Right lung (tissue), 5 donors: ENCODE results near the gene SLC9A8. TPM values are rescaled to one million over a fixed set of nuclear protein-coding genes. Genes with fewer than 3 reads are reported as not detected.
A peak's percentile ranks its signal among the peaks of the same experiment; 100 is the strongest.
"Not testable (repeated sequence)": the region's sequence is repeated elsewhere in the genome, so short reads cannot be mapped to it uniquely, and the experiment has no call there.

Source experiments
- DNase-seq, 2 donors: peaks; one replicate each; pipeline ENCODE4 v3.0.0-alpha.2; 2013
- polyA plus RNA-seq, 5 donors: library from polyadenylated mRNA; unstranded; fragments of 120-200 nt; gene quantifications; one replicate each; pipeline versions ENCODE4 v1.2.1 to v1.2.3, GENCODE V29; 2013; ENCODE audit warnings: inconsistent platforms in 1 of 5, low replicate concordance in 1 of 5; ENCODE audit not compliant: insufficient read length in 5 of 5, insufficient read depth in 1 of 5

The SLC9A8 gene
- polyA plus RNA-seq, 5 donors = 7.4 to 9.2 (median 8.0) TPM

DNA sequence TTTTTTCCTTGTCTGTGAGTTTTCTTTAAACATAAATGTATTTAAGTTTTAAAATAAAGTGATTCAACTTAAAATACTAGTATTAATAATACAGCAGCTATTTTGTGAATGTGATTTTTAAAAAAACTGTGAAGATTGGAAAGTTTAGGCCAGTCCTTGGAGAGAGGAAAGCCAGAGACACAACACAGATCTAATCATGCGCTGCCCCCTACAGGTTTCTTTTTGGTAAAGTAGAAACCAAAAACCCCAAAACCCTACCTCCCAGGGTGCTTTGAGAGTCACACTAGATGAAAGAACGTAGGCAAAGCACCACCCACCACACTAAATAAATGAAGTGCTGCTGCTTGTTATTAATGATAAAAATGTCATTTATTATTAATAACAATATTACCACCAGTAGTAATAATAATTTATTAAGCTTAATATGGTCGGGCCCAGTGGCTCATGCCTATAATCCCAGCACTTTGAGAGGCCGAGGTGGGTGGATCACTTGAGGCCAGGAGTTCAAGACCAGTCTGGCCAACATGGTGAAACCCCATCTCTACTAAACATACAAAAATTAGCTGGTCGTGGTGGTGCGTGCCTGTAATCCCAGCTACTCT is 33.7 kb downstream of the SLC9A8 start:
- DNase-seq = peak in 1 of 2 donors; percentile 40

DNA sequence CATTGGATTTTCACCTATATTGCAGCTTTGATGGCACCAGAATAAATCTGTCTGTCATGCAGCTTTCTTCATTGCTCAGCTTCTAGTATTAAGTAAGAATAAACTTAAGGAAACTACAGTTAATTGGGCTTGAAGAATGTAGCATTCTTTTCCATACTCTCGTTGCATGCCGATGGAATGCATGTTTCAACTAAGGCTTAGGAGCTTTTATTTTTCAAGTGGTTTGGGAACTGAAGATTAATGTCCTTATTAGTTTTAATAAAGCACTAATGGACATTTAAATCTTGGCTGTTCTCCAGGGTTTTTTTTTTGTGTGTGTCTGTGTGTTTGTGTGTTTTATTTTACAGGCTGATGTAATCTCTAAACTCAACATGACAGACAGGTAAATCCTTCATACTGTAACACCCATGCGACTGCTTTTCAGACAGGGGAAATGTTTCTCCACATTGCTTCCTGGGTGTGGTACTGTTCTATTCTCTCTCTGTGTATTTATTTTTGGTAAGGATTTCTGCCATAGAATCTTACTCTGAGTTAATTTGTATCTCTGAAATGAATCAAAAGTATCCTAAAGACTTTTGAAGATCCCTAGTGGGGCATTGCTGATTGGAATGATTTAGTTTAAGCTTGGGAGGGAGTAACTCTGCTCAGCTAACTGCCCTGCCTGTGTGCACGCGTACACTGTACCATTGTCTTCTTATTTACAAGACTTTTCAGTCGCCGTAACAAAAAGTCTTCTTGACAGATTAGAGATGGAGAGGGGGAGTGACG is 38.0 kb downstream of the SLC9A8 start:
- DNase-seq = no peak

DNA sequence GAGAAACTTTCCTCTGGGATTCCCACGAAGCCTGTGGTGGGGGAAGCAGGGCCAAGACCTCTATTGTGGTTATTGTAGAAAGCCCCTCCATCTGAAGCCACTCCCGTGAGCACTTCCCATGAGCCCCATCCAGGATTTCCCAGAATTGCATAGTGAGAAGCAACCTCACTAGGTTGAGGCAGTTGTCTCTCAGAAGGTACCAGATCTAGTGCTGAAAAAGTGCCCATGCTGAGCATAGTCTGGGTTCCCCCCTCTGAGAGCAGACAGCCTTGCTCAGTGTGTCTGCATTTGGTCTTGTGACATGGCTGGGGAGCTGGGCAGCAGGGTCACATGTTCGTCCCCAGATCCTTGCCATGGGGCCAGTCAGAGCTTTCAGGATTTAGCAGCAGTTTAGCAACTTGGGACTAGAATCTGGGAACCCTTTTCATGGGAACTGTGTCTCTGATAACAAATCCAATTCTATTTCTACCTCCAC is 38.6 kb downstream of the SLC9A8 start:
- no peak for DNase-seq

DNA sequence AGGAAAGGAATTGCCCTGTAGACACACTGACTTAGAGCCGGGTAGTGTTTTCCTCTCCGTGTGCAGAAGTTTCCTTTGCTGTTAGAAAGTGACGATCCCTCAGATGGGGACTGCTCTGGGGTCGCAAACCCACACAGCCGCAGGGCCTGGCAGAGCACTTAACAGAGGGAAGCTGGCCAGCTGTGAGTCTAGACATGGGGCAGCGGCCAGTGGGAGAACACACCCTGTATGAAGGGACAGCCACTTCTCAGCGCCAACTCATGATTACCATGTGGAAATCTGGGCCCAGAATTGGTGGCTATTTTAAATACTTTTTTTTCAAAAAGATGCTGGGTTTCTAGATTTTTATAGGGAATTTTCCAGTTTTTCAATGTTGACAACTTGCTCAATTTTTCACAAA is 39.4 kb downstream of the SLC9A8 start:
- DNase-seq = no peak

DNA sequence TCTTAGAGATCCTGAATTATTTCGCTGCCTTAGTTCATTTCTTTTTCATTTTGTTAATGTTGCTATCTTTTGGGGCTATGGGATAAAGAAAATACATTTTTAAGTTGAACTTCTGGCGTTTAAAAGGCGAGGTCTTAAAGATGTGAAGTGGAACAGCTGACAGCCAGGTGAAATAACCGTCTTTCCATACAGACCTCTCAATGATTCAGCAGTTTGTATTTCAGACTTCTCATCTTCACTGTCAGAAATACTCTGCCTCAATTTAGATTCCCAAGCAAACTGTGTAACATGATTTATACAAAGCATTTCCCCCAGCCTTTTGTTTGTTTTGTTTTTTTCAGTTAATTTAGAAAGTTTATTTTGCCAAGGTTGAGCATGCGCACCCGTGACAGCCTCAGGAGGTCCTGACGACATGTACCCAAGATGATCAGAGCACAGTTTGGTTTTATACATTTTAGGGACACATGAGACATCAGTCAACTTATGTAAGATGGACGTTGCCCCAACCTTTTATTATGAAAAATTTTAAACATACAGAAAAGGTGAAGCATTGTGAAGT is 40.0 kb downstream of the SLC9A8 start:
- no peak for DNase-seq

DNA sequence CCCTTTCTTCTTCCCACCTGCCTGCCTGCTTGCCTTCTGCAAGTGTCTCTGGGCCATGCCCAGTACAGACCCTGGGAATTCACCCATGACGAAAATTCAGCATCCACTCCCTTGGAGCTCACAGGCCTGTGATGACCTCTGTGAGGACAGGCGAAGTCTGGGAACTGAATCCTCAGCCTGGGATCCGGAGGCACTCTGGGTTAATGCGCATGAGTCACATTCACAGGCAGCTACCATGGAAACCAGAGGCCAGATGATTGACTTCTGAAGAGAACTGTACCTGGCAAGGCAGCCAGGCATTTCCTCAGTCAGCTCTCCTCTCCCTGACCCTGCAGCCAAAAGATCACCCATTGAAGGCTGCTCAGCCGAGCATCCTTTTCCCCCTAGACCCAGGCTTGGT is 41.0 kb downstream of the SLC9A8 start:
- no peak for DNase-seq

DNA sequence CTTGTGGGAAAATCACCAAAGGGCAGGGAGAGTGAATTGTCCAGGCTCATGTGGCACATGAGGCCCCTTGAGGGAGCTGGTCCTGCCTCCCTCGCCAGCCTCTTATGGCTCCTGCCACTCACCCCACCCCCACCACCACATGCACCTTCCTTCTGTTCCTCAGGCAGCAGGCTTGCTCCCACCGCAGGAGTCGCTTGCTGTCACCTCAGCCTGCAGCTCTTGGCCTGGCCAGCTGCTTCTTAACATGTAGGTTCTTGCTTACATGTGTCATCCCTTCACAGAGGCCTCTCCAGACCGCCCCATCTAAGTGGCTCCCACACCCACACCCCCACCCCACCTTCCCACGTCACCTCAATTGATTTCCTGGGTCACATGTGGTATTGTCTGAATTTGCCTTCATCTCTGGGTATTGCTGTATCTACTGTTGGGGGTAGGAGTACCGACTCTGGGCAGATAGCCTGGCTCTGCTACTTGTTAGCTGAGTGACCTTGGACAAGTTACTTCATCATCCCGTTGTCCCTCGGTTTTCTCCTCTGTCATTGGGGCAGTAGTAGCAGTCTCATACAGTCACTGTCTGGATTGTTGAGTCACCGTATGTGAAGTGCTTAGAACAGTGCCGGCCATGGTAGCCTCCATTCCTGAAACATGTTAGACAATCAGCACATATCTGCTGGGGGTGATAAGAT is 41.7 kb downstream of the SLC9A8 start:
- DNase-seq = no peak

DNA sequence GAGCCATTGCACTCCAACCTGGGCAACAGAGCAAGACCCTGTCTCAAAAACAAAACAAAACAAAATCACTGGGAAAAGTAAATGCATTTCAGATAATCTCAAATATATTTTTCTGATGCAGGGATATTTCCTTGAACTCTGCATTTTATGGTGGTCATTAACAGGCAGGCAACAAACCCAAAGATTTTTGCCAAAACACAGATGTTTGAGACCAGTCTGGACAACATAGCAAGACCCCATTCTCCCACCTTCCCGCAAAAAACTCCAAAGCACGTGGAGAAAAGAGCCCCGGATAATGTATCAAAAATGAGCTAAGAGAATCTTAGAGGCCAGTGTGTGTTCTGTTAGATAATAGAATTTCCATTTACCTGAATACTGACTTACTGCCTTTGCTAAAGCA is 44.3 kb downstream of the SLC9A8 start:
- no peak for DNase-seq

DNA sequence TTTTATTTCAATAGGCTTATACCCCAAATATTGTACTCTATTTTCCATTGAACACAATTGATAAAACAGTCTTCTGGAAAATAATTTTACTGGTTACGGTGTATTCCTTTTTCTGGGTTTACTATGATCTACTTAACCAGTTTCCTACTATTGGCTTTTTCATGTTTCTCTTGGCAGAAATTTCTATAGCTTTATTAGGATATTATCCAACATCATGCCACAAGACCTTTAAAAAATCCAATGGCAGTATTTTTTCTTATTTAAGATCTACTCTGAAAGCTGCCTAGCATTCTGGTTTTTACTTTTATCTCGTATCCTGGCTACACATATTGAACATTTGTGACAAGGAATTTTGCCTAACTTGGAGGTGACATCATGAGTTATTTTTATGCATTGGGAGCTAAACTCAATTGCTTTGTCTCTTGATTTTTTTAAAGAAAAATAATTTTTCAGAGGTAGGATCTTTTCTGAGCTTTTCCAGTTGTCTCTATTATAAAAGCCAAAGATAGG is 45.5 kb downstream of the SLC9A8 start:
- no peak for DNase-seq

DNA sequence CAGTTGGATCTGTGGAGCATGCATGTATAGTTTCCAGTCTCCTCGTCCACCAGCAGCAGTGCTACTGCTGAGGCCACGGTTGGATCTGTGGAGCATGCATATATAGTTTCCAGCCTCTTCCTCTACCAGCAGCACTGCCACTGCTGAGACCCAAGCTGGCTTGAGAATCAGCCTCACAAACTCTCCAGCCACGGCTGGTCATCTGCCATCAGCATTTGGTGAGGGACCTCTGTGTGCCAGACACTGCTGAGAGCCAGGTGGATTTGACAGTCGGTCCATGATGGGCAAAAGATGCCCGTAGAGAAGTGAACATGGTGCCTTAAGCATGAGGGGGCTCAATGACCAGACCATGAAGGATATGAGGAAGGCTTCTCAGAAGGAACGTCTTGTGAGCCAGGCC is 46.4 kb downstream of the SLC9A8 start:
- no peak for DNase-seq

DNA sequence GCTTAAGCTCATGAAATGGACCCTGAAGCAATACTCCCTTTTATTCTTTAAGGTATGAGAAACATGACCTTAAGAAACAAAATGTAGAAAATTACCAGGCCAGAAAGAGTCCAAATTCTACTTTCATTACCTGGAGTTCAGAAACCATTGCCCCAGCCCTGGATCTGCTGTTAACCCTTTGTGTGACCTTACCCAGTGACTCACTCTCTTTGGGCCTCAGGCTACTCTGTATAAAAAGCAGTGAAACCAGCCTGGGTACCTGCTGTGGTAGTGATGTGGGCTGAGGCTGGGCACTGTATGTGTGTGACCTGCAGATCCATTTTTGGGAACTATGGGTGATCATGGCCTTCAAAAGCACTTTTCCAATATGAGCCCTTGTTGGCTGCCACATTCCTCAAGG is 47.2 kb downstream of the SLC9A8 start:
- DNase-seq = no peak

DNA sequence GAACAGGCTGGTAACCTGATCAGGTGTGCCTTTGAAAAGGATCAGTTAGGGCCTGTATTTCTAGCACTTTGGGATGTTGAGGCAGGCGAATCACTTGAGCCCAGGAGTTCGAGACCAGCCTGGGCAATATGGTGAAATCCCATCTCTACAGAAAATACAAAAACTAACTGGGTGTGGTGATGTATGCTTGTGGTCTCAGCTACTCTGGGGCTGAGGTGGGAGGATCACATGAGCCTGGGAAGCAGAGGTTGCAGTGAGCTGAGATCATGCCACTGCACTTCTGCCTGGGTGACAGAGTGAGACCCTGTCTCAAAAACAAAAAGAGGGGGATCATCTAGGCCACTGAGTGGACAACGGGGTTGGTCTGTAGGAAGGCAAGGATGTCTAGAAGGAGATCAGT is 48.6 kb downstream of the SLC9A8 start:
- DNase-seq = not testable (repeated sequence)

DNA sequence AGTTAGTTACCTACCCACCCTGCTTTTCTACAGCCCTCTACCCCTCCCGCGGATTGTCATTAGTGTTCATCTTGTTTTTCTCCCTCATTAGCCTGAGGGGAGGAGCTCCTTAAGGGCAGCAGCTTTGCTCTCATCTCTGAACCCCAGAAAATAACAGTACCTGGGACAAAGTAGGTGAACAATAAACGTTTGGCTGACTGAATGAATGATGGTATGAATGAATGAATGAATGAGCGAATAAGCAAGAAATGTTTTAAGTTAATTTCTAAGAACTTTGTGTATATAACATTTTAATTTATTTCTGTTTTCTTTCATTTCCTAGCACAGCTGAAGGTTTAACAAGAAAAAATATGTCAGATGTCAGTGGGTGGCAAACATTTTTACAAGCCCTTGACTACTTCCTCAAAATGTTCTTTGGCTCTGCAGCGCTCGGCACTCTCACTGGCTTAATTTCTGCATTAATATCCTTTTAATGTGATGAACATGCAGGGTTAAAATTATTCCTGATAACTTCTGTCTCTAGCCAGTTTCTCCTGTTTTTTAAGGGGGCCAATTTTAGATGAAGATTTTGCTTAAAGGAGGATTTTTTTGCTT is 50.1 kb downstream of the SLC9A8 start:
- DNase-seq = no peak

DNA sequence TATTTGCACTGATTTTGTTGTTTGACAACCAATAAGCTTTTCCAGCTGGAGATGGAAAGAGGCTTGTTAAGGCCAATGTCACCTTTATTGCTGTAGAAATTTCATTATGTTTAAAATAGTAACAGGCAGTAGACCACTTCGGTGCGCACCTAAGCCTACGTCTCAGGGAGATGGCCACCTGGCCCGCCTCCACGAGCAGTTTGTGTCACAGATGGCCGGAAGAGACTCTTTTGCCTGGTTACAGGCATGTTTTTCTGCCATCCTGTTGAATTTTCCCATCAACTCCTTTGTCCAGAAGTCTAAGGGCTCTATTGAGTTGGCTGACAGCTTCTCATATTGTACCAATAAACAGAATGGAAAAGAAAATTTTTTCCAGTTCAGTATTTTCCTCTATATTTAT is 51.0 kb downstream of the SLC9A8 start:
- DNase-seq = no peak

DNA sequence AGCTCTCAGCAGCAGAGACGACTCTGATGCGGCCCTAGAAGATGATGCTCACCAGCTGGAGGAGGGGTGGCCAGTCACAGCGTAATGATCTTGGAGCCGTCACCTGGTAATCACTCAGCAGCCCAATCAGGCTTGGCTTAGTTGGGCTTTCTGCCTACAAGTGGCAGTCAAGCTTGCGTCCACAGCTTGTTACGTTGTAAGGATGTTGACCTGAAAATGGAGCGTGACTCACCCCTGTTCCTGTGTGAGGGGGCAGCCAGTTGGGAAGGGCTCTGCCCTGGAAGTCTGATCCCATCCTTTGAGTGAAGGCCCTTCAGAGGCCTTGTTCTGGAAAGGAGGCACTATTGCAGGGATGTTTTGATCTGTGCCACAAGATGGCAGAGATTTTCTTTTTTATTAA is 52.9 kb downstream of the SLC9A8 start:
- DNase-seq = no peak

DNA sequence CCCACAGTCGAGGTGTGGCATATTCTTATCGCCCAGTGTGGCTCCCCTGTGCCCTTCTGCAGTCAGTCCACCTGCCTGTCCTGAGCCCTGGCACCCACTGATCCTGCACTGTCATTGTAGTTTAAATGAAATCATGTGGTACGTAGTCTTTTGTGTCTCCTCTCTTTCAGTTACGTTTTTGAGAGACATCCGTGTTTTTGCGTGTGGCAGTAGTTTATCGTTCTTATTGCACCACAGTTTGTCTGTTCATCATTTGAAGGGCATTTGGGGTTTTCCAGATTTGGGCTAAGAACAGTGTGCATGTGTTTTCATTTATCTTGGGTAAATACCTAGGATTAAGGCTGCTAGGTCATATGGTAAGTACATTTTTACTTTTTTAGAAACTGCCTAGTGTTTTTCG is 53.4 kb downstream of the SLC9A8 start:
- DNase-seq = no peak

DNA sequence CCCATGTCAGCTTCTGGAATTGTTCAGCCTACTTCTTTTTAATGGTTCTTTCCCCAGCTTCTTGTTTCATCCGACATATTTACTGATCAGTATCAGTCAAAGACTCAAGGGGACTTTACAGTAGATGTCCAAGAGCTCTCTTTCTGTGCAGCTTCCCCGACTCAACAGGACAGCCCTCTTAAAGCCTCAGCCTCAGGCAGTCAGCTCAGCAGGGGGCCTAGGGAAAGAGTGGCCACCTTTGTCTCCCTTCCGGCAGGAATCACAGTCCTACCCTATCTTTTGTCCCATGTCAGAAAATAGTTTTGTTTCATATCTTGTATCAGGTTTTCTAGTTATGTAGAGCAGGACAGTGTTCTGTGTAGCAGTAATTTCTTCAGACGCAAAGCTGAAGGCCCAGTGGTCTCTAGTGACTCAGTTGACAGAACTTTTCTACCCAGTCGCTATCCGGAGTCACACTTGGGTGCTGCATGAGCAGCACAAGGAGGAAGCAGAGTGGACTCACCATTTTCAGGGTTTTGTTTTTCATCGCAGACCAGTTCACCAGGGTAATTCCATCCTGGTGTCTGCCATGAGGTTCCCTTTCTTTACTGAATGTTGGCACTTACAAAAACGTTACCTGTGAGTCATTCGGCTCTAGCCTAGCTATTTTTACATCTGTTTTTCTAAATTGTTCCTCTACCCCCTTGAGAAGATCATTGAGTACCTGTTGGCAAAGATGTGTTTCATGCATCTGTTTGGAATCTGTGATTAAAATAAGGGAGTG is 55.0 kb downstream of the SLC9A8 start:
- DNase-seq = no peak

DNA sequence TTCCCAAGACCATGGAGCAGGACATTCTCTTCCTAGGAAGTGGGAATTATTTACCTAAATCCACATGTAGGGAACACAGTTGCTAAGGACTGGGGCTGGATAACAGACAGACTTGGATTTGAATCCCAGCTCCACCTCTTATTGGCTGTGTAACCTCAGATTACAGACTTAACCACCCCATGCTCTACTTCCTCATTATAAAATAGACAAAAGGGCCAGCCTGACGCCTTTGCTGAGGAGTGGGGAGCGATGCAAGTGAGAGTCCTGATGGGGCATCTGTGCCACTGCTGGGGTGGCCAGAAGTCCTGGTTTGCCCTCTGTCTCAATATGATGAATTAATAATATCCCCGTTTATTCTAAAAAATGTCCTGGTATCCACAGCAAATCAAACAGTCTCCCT is 55.9 kb downstream of the SLC9A8 start:
- DNase-seq = no peak

DNA sequence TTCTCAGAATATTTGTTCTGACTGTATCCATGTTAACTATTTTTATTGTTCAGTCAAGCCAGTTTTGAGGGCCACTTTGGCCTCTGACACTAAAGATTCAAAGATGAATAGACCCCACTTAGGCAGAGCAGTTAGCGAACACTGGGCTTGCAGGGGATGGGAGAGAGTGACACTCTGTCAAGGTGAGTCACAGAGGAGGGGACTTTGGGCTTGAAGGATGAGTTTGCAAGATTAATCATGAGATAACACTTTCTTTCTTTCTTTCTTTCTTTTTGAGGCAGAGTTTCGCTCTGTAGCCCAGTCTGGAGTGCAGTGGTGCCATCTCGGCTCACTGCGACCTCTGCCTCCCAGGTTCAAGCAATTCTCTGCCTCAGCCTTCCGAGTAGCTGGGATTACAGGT is 56.3 kb downstream of the SLC9A8 start:
- DNase-seq = no peak

DNA sequence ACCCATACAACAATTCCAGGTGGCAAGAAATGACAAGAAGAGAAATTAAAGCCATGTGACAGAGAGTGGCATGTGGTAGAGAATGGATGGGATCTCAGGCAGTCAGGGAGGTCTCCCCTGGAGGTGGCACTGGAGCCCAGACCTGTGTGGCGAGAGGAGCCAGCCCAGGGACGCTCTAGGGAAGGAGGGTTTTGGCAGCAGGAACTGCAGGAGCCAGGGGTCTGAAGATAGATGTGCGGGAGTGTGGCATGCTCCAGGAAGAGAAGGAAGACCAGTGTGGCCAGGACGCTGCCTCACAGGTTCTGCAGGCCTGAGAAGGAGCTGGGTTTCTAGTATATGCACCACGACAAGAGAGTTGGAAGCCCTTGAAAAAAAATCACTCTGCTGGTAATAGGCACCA is 57.6 kb downstream of the SLC9A8 start:
- DNase-seq = no peak

DNA sequence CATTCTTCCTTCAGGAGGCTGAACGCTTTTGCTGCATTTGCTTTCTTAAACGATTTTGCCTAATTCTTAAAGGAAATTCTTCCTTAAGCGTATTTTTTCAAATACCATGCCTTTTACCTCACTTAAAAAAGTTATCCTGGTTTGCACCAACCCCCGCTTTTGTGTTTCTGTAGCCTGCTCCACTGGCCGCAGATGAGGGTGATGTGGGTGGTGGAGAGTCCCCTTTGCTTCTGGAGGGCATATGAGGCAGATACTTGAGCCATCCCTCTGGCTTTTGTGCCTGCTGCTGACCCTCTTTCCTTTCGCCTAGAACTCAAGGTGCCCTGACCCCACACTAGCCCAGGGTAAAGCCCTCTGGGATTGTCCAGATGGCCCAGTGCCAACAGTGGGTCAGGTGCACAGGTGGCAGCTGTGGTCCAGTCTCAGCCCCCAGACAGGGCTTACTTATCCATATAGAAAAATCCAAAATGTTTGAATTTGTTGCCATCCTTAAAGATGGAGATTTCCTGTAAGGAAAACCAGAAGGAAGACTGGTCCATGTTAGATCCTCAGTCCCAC is 58.8 kb downstream of the SLC9A8 start:
- no peak for DNase-seq
